Transverse colon (tissue), 4 donors: Measurements from ENCODE around the gene CCNC. TPM values are rescaled to one million over a fixed set of nuclear protein-coding genes. Genes with fewer than 3 reads are reported as not detected.

Source experiments
- DNase-seq: peaks from one replicate; pipeline ENCODE4 v3.0.0-alpha.2; 2019
- H3K27ac ChIP-seq, 4 donors: fragments of 200-600 bp; sonication (generic); 2 replicates each; pipeline ENCODE4 v1.5.1; 2016 to 2018; ENCODE audit warnings: inconsistent platforms in 4 of 4
- H3K27me3 ChIP-seq: fragments of 200-600 bp; sonication (generic); 2 replicates; pipeline ENCODE4 v1.5.1; 2017; ENCODE audit warnings: inconsistent platforms
- H3K36me3 ChIP-seq, 4 donors: fragments of 200-600 bp; sonication (generic); 2 replicates each; pipeline ENCODE4 v1.5.1; 2017 to 2019; ENCODE audit warnings: inconsistent platforms in 4 of 4
- H3K4me1 ChIP-seq, 4 donors: fragments of 200-600 bp; sonication (generic); 2 replicates each; pipeline ENCODE4 v1.5.1; 2017 to 2020; ENCODE audit warnings: inconsistent platforms in 4 of 4
- H3K4me3 ChIP-seq, 4 donors: fragments of 200-600 bp; sonication (generic); 1 replicate in 1 of 4; 2 replicates in 3 of 4; pipeline versions ENCODE4 v1.5.1 to v1.6.1; 2017 to 2019; ENCODE audit warnings: inconsistent platforms in 4 of 4
- H3K9me3 ChIP-seq, 2 donors: fragments of 200-600 bp; sonication (generic); 2 replicates each; pipeline ENCODE4 v1.5.1; 2017 to 2019; ENCODE audit warnings: inconsistent platforms in 2 of 2
- CTCF ChIP-seq, 5 experiments: fragments of 200-600 bp in 3 of 5; fragments of 450-650 bp in 2 of 5; sonication (generic) in 3 of 5; IDR thresholded peaks; 1 replicate in 2 of 5; 2 replicates in 3 of 5; pipeline ENCODE4 v1.5.1; 2016 to 2017; ENCODE audit warnings: antibody characterized with exemption in 5 of 5, inconsistent platforms in 3 of 5, mild to moderate bottlenecking in 2 of 5, moderate library complexity in 1 of 5
- EP300 ChIP-seq: sonication (generic); formaldehyde crosslinking; IDR thresholded peaks from one replicate; pipeline ENCODE4 v1.6.1; 2017; ENCODE audit warnings: antibody characterized with exemption, low read depth
- POLR2A ChIP-seq: fragments of 450-650 bp; IDR thresholded peaks from one replicate; pipeline ENCODE4 v1.6.1; 2016; ENCODE audit warnings: antibody characterized with exemption, mild to moderate bottlenecking, moderate library complexity
- POLR2AphosphoS5 ChIP-seq, 3 donors: sonication (generic); formaldehyde crosslinking; IDR thresholded peaks; one replicate each; pipeline ENCODE4 v1.6.1; 2016; ENCODE audit warnings: antibody characterized with exemption in 3 of 3
- WGBS, 2 donors: methylation state at CpG; one replicate each; pipeline ENCODE4 v1.1.5; 2018; ENCODE audit warnings: low coverage in 1 of 2; 5-methylcytosine and 5-hydroxymethylcytosine counted together
- in situ Hi-C, 4 donors: fragments of 200-750 bp; cut with MboI; loops; one replicate each; pipeline versions ENCODE4 v1.15.0 to v1.15.1; 2017; ENCODE audit warnings: low sequenced_read_pairs in 3 of 4, low pct_ligation_motif_present in 1 of 4, low pct_unique_long_range_greater_than_20kb in 1 of 4
- intact Hi-C: fragments of 100-400 bp; cut with DNase I; formaldehyde crosslinking; loops from one replicate; pipeline ENCODE4 v1.15.1; 2023; ENCODE audit warnings: low total_unique reads
- total RNA-seq, 4 donors: library from RNA; depleted of rRNA; stranded (reverse); fragments of >200 nt; gene quantifications; one replicate each; pipeline ENCODE4 v1.1.0, GENCODE V29; 2016

Gene CCNC
- total RNA-seq, result 100 to 1,000 TPM in 1 of 4 donors, 10 to 100 TPM in 3; 47.0 to 104 (median 63.6) TPM

GRCh38 chr6:99568103-99568933 is at the start of gene CCNC:
TSS of gene CCNC (minus strand) at chr6:99568660. CDS start at chr6:99568527, 133 bp downstream.
- TF ChIP-seq POLR2AphosphoS5 (IDR thresholded peaks at IDR 0.05) (peak; percentile 83 to 88 (median 88)), POLR2A (peak; percentile 83), EP300 (no peak), CTCF (IDR thresholded peaks at IDR 0.05) (no peak)
- in situ Hi-C loops (no loop called here), intact Hi-C loops (no loop called here)
- DNase-seq, result peak; percentile 94
- 0% methylated on average over 16 to 61 of the region's 64 CpGs for WGBS, 2 donors
- Histone ChIP-seq H3K4me3 (peak within 1 kb of the TSS; percentile 63 to 90 (median 78)), H3K27me3 (no peaks in the 10 kb centered on the region), H3K27ac (peak within 1 kb of the TSS; percentile 80 to 91 (median 86)), H3K4me1 (peaks cover 6 to 16% (median 12%) of the 10 kb centered on the region in 4 donors), H3K9me3 (no peaks in the 10 kb centered on the region), H3K36me3 (no peaks in the 10 kb centered on the region)

- no peaks in the 10 kb centered on the region for H3K9me3 ChIP-seq
- no peaks in the 10 kb centered on the region for H3K36me3 ChIP-seq
- intact Hi-C loops (no loop called here), in situ Hi-C loops (no loop called here)
- peaks cover 10 to 25% (median 22%) of the 10 kb centered on the region in 4 donors for H3K4me1 ChIP-seq
- H3K27me3 ChIP-seq, result peaks cover 100% of the 10 kb centered on the region
- no peak for DNase-seq
- H3K4me3 ChIP-seq, result no peak overlapping the region
- WGBS, 2 donors, result 36 to 42% methylated on average over 2 of the region's 2 CpGs
- H3K27ac ChIP-seq, result no peak overlapping the region
- TF ChIP-seq POLR2A (no peak), CTCF (IDR thresholded peaks at IDR 0.05) (no peak), EP300 (no peak), POLR2AphosphoS5 (IDR thresholded peaks at IDR 0.05) (no peak)
These were observed 48.7 kb upstream of the CCNC start for GRCh38 chr6:99617131-99617530.

GRCh38 chr6:99614430-99615186 is 46.1 kb upstream of the CCNC start:
- no peaks in the 10 kb centered on the region for H3K9me3 ChIP-seq
- H3K27me3 ChIP-seq, result peaks cover 100% of the 10 kb centered on the region
- TF ChIP-seq EP300, result no peak
- TF ChIP-seq POLR2AphosphoS5 (IDR thresholded peaks at IDR 0.05), result no peak
- no peak for TF ChIP-seq CTCF (IDR thresholded peaks at IDR 0.05)
- no peak for TF ChIP-seq POLR2A
- in situ Hi-C loops, result no loop called here
- intact Hi-C loops, result no loop called here
- 10 to 20% methylated on average over 1 to 28 of the region's 55 CpGs for WGBS, 2 donors
- H3K36me3 ChIP-seq, result no peaks in the 10 kb centered on the region
- H3K4me1 ChIP-seq, result peaks cover 10 to 25% (median 22%) of the 10 kb centered on the region in 4 donors
- H3K4me3 ChIP-seq, result peak overlapping the region in 3 of 4 donors; percentile 28 to 48 (median 43)
- H3K27ac ChIP-seq, result no peak overlapping the region
- peak; percentile 17 for DNase-seq
